GM18526 (cell line): Measurements from ENCODE around the gene FAM161A.

Source experiments
- POLR2A ChIP-seq: IDR thresholded peaks from 3 replicates; pipeline ENCODE4 v1.6.1; 2011; ENCODE audit not compliant: insufficient read length; ENCODE audit errors: extremely low read depth

The FAM161A gene

GRCh38 chr2:61853086-61853846 is 594 bp downstream of the FAM161A start:
- TF ChIP-seq POLR2A: no peak

GRCh38 chr2:61845320-61845719 is 8.5 kb downstream of the FAM161A start:
- TF ChIP-seq POLR2A: no peak

DNA sequence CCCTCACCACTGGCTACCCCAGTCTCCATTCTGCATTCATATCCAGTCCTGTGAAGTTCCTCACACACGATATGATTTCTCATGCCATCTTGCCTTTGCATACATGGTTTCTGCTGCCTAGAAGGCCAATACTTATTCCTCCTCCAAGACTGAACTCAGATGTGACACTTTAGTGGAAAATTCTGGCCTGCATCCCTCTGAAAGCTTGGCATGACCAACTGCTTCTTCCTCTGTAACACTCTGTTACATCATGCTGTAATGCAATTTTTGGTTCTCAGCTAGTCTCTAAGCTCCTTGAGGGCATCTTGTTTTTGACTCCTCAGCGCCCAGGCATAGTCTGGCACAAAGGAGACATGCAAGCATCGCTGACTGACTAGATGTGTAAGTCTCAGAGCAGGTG is 12.6 kb downstream of the FAM161A start:
- no peak for TF ChIP-seq POLR2A

GRCh38 chr2:61834893-61835292 is 19.0 kb downstream of the FAM161A start:
- no peak for TF ChIP-seq POLR2A

DNA sequence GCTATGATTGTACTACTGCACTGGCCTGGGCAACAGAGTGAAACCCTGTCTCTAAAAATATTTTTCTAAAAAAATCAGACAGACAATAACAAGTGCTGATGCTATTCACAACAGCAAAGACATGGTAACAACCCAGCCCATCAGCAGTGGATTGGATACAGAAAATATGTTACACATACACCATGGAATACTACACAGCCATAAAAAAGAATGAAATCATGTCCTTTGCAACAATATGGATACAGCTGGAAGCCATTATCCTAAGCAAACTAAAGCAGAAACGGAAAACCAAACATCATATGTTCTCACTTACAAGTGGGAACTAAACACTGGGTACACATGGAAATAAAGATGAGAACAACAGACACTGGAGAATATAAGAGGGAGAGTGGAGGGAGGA is 19.9 kb downstream of the FAM161A start:
- TF ChIP-seq POLR2A: no peak

DNA sequence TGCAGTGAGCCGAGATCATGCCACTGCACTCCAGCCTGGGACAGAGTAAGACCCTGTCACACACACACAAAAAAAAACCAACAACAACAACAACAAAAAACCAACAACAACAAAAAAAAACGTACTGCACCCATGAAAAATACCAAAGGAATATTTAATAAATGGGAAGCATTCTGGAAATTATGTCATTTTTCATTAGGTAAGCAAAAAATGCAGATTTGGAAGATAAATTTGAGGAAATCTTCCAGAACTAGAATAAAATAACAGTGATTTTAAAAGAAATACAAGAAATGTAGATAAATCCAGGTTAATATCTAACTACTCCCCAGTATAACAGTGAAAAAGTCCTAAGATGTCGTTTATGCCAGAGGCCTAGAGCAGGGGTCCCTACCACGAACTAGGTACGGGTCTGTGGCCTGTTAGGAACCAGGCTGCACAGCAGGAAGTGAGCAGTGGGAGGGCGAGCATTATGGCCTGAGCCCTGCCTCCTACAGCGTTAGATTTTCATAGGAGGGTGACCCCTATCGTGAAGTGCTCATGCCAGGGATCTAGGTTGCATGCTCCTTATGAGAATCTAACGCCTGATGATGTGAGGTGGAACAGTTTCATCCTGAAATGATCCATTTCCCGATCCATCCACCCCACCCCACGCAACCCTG is 21.5 kb downstream of the FAM161A start:
- no peak for TF ChIP-seq POLR2A

DNA sequence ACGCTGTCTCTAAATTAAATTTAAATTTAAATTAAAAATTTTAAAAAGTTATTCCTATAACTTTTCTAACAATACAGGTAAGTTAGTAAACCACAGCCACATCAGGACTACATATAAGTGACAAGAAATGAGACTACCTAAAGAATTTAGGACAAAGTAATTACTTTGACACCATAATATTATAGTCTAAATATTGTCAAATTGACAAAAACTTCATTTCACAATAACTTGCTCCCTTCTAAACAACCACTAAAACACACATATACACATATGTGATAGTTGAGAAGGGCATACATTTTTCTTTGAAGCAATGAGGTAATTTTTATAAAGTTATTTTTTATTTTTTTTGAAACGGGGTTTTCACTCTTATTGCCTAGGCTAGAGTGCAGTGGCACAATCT is 31.6 kb downstream of the FAM161A start:
- TF ChIP-seq POLR2A: no peak

DNA sequence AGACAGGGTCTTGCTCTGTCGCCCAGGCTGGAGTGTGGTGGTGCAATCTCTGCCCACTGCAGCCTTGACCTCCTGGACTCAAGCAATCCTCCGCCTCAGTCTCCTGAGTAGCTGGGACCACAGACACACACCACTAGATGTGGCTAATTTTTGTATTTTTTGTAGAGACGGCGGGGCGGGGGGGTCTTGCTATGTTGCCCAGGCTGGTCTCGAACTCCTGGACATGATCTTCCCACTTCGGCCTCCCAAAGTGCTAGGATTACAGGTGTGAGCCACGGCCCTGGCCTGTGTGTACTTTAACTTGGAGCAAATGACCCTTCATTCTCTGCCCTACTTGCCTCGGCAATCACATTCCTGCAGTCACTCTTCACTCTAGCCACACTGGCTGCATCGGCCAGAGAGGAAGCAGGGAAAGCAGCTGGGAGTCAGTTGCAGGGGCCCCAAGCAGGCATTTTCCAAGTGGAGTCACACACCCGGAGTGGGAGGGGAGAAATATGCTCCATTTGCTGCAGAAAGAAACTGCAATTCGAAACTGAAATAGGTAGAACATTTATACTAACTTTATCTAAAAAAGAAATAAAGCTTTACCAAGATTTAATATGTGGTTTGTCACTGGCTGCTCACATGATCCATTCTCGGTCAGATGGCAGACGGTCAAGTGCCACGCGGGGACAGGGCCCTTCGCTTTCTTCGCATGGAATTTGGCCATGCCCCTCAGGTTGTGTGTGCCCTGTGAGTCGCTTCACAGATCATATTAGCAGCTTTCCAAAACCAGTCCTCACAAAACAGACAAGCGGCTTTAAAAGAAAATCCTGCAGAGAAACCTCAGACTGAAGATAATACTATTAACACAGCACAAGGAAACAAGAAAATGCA is 37.1 kb downstream of the FAM161A start:
- no peak for TF ChIP-seq POLR2A

DNA sequence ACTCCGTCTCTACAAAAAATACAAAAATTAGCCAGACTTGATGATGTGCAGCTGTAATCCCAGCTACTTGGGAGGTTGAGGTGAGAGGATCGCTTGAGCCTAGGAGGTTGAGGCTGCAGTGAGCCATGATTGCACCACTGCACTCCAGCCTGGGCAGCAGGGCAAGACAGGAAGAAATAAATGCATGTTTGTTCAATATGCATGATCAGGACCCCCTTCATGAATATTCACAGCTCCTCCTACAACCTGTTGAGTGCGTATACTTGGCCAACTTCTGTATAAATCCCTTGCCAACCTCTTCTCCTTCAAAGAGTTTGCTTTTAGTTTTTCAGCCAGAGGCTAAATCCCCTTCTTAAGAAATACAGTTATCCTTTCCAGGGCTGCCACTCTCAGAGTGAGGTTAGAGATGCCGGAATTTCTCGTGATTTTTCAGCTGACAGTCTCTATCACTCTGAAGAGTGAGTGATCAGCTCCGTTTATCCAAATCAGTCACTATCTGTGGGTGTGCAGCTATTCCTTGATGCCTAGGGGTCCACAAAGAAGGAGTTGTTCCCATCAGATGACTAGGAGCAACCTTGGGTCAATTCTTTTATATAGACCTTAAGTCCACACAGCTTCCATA is 39.2 kb downstream of the FAM161A start:
- no peak for TF ChIP-seq POLR2A

DNA sequence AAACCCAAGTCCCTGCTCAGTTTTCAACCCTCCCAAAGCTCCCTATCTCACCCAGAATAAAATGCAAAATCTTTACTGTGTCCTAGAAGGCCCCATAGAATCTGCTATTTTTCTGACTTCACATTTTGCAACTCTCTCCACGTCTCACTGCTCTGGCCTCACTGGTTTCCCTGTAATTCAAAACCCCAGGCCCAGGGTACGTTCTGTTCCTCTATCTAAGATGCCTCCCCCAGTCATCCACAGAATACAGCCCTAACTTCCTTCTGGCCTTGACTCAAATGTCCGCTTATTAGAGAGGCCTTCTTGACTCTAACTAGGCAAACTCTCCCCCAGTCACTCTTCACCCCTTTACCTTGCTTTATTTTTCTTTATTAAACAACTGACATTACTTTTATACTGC is 42.0 kb downstream of the FAM161A start:
- TF ChIP-seq POLR2A: no peak

GRCh38 chr2:61807036-61807757 is 46.7 kb downstream of the FAM161A start:
- TF ChIP-seq POLR2A: no peak

GRCh38 chr2:61802548-61802947 is 51.3 kb downstream of the FAM161A start:
- no peak for TF ChIP-seq POLR2A

GRCh38 chr2:61799099-61799498 is 54.8 kb downstream of the FAM161A start:
- no peak for TF ChIP-seq POLR2A

GRCh38 chr2:61795408-61795807 is 58.5 kb downstream of the FAM161A start:
- TF ChIP-seq POLR2A: no peak

DNA sequence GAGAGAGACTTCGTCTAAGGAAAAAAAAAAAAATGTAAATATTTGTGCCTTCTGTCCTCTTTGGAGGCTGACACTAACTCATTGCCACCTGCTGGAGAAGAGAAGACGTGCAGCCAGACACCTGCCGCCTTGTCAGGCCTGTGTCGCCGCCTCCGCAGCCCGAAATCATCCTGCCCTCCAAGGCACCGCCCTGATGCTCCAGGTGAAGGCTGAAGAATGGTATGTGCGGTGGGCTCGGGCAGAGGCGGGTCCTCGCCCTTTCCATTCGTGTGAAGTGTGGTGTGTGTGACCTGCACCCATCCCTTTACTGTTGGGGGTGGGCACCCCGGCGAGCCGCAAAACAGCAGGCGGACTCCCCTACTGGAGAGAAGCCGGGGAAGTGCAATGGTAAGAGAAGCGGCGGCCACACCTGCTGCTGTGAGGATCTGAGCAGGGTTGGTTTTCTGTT is 60.4 kb downstream of the FAM161A start:
- TF ChIP-seq POLR2A: no peak
